B cell (primary cell): ENCODE measurements around the gene C3.

Experiments used
- EZH2 ChIP-seq: IDR thresholded peaks from 2 replicates; pipeline ENCODE4 v1.6.1; 2012; ENCODE audit warnings: borderline replicate concordance, low read depth, mild to moderate bottlenecking, moderate library complexity, low read length; ENCODE audit not compliant: insufficient read depth, poor library complexity, severe bottlenecking
- TF ChIP-seq, protein P1 (sequence below): fragments of 200-600 bp; IDR thresholded peaks from one replicate; pipeline ENCODE4 v1.8.0; 2022; ENCODE audit warnings: antibody characterized with exemption, mild to moderate bottlenecking

DNA sequence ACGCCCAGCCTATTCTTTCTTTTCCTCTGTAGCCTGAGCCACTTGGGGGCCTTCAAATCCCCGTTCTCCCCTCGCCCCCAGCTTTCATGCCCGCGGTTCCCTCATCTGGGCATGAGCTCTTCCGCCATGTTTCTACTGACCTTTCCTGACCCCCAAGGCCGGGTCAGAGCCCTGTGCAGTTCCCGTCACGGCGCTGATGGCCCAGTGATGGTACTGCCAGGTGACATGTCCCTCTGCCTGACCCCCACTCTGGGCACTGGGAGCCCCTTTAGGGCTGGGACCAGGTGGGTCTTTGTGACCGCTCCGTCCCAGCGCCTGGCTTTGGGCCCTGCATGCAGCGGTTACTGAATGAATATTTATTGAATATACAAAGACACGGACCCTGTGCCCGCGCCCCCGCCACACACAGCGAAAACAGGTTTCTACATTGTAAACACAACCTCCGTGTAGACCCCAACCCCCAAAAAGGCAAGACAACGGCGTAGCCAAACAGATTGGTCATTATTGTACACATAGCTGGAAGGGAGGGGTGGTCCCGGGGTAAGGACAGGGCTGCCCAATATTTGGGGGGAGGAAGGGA, 9.2 kb upstream of the C3 start:
- TF ChIP-seq, protein P1, sequence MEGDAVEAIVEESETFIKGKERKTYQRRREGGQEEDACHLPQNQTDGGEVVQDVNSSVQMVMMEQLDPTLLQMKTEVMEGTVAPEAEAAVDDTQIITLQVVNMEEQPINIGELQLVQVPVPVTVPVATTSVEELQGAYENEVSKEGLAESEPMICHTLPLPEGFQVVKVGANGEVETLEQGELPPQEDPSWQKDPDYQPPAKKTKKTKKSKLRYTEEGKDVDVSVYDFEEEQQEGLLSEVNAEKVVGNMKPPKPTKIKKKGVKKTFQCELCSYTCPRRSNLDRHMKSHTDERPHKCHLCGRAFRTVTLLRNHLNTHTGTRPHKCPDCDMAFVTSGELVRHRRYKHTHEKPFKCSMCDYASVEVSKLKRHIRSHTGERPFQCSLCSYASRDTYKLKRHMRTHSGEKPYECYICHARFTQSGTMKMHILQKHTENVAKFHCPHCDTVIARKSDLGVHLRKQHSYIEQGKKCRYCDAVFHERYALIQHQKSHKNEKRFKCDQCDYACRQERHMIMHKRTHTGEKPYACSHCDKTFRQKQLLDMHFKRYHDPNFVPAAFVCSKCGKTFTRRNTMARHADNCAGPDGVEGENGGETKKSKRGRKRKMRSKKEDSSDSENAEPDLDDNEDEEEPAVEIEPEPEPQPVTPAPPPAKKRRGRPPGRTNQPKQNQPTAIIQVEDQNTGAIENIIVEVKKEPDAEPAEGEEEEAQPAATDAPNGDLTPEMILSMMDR: no peak
- no peak for TF ChIP-seq EZH2
